Mesenchymal stem cell (in vitro differentiated cells and primary cell): ENCODE data around the gene PTRHD1.

Experiments used
- DNase-seq: peaks from one replicate; pipeline ENCODE4 v3.0.0-alpha.2; 2013
- H2AFZ ChIP-seq: one replicate; pipeline ENCODE4 v1.6.1; 2013; ENCODE audit warnings: low read depth, mild to moderate bottlenecking, control low read depth, inconsistent platforms, low read length, moderate library complexity
- H2AK5ac ChIP-seq: 2 replicates; pipeline ENCODE4 v1.6.1; 2013; ENCODE audit warnings: low read length, moderate library complexity, mild to moderate bottlenecking, inconsistent platforms; ENCODE audit not compliant: severe bottlenecking
- H2BK120ac ChIP-seq: one replicate; pipeline ENCODE4 v1.6.1; 2013; ENCODE audit warnings: low read depth, mild to moderate bottlenecking, inconsistent platforms, low read length, moderate library complexity
- H2BK12ac ChIP-seq, 2 experiments: one replicate each; pipeline ENCODE4 v1.6.1; 2013; ENCODE audit warnings: inconsistent platforms in 2 of 2, low read length in 2 of 2, mild to moderate bottlenecking in 2 of 2, moderate library complexity in 2 of 2, control low read depth in 1 of 2
- H2BK15ac ChIP-seq: one replicate; pipeline ENCODE4 v1.6.1; 2013; ENCODE audit warnings: mild to moderate bottlenecking, low read depth, inconsistent platforms; ENCODE audit not compliant: poor library complexity, severe bottlenecking
- H2BK5ac ChIP-seq: 2 replicates; pipeline ENCODE4 v1.6.1; 2013; ENCODE audit warnings: low read depth, mild to moderate bottlenecking, low read length, control low read depth, inconsistent platforms; ENCODE audit not compliant: poor library complexity, severe bottlenecking
- H3K14ac ChIP-seq, 2 experiments: one replicate each; pipeline ENCODE4 v1.6.1; 2013; ENCODE audit warnings: inconsistent platforms in 2 of 2, low read length in 2 of 2, control low read depth in 1 of 2, mild to moderate bottlenecking in 1 of 2, moderate library complexity in 1 of 2
- H3K18ac ChIP-seq, 2 experiments: one replicate each; pipeline ENCODE4 v1.6.1; 2013; ENCODE audit warnings: inconsistent platforms in 2 of 2, low read length in 2 of 2, control low read depth in 1 of 2, low read depth in 1 of 2, mild to moderate bottlenecking in 1 of 2
- H3K23ac ChIP-seq, 2 experiments: one replicate each; pipeline ENCODE4 v1.6.1; 2013; ENCODE audit warnings: inconsistent platforms in 2 of 2, low read length in 2 of 2, mild to moderate bottlenecking in 2 of 2, moderate library complexity in 2 of 2, control low read depth in 1 of 2
- H3K27ac ChIP-seq: 2 replicates; pipeline ENCODE4 v1.5.1; 2013; ENCODE audit warnings: mild to moderate bottlenecking, moderate library complexity, low read length, control low read depth, inconsistent platforms; ENCODE audit not compliant: poor library complexity, severe bottlenecking
- H3K27me3 ChIP-seq, 2 experiments: 2 replicates each; pipeline versions ENCODE4 v1.6.1 to v1.7.0; 2013; ENCODE audit warnings: low read length in 2 of 2, mild to moderate bottlenecking in 2 of 2, moderate library complexity in 2 of 2, control low read depth in 1 of 2, inconsistent platforms in 1 of 2; ENCODE audit not compliant: control insufficient read depth in 1 of 2, insufficient read depth in 1 of 2
- H3K36me3 ChIP-seq, 2 experiments: 2 replicates each; pipeline versions ENCODE4 v1.6.1 to v1.7.0; 2013; ENCODE audit warnings: low read length in 2 of 2, control low read depth in 1 of 2, inconsistent platforms in 1 of 2, low read depth in 1 of 2, mild to moderate bottlenecking in 1 of 2; ENCODE audit not compliant: insufficient read depth in 2 of 2, control insufficient read depth in 1 of 2
- H3K4ac ChIP-seq, 2 experiments: one replicate each; pipeline ENCODE4 v1.6.1; 2013; ENCODE audit warnings: inconsistent platforms in 2 of 2, low read length in 2 of 2, mild to moderate bottlenecking in 2 of 2, moderate library complexity in 2 of 2, control low read depth in 1 of 2, low read depth in 1 of 2
- H3K4me1 ChIP-seq: 2 replicates; pipeline ENCODE4 v1.6.1; 2013; ENCODE audit warnings: low read depth, low read length, control low read depth; ENCODE audit not compliant: control insufficient read depth, insufficient read depth
- H3K4me2 ChIP-seq: 2 replicates; pipeline ENCODE4 v1.6.1; 2013; ENCODE audit warnings: low read length, mild to moderate bottlenecking, inconsistent platforms; ENCODE audit not compliant: poor library complexity, severe bottlenecking
- H3K4me3 ChIP-seq, 2 experiments: 2 replicates each; pipeline versions ENCODE4 v1.5.1 to v1.7.0; 2013; ENCODE audit warnings: low read length in 2 of 2, mild to moderate bottlenecking in 2 of 2, control low read depth in 1 of 2, low read depth in 1 of 2; ENCODE audit not compliant: insufficient read depth in 1 of 2
- H3K79me1 ChIP-seq: replicated peaks from 2 replicates; pipeline ENCODE4 v1.6.1; 2013; ENCODE audit warnings: mild to moderate bottlenecking, control low read depth, low read length, inconsistent platforms; ENCODE audit not compliant: poor library complexity, severe bottlenecking
- H3K9ac ChIP-seq: 2 replicates; pipeline ENCODE4 v1.7.0; 2013; ENCODE audit warnings: mild to moderate bottlenecking, low read length, moderate library complexity
- H3K9me3 ChIP-seq: 2 replicates; pipeline ENCODE4 v1.7.0; 2013; ENCODE audit warnings: mild to moderate bottlenecking, low read length; ENCODE audit not compliant: control insufficient read depth
- H4K8ac ChIP-seq: one replicate; pipeline ENCODE4 v1.6.1; 2013; ENCODE audit warnings: inconsistent platforms, mild to moderate bottlenecking, low read length, moderate library complexity
- H4K91ac ChIP-seq: one replicate; pipeline ENCODE4 v1.6.1; 2013; ENCODE audit warnings: mild to moderate bottlenecking, low read length, inconsistent platforms
- WGBS: methylation state at CpG from one replicate; pipeline ENCODE4 v1.1.7; 2013; ENCODE audit warnings: mixed read lengths; 5-methylcytosine and 5-hydroxymethylcytosine counted together

The PTRHD1 gene

GRCh38 chr2:24833821-24834732 lies 40.9 kb upstream of the PTRHD1 start:
- Histone ChIP-seq H2AFZ (no peak overlapping the region), H3K36me3 (peaks cover 35 to 37% of the 10 kb centered on the region in 2 experiments), H4K8ac (no peak overlapping the region), H2AK5ac (no peak overlapping the region), H3K4me3 (no peak overlapping the region), H3K4me1 (peaks cover 21% of the 10 kb centered on the region), H3K4me2 (no peak overlapping the region), H4K91ac (no peak overlapping the region), H3K9ac (no peak overlapping the region), H3K4ac (no peak overlapping the region), H3K27me3 (no peaks in the 10 kb centered on the region), H3K27ac (no peak overlapping the region), H3K18ac (no peak overlapping the region), H3K23ac (no peak overlapping the region), H3K14ac (no peak overlapping the region), H2BK15ac (no peak overlapping the region), H2BK5ac (no peak overlapping the region), H3K79me1 (no peaks in the 10 kb centered on the region), H3K9me3 (no peaks in the 10 kb centered on the region), H2BK120ac (no peak overlapping the region), H2BK12ac (no peak overlapping the region)
- 94% methylated on average over 32 of the region's 32 CpGs for WGBS
- DNase-seq: no peak

- Histone ChIP-seq H3K27ac (no peak overlapping the region), H3K14ac (no peak overlapping the region), H3K36me3 (peaks cover 31 to 37% of the 10 kb centered on the region in 2 experiments), H4K91ac (no peak overlapping the region), H2BK15ac (no peak overlapping the region), H3K27me3 (no peaks in the 10 kb centered on the region), H3K18ac (no peak overlapping the region), H3K9ac (no peak overlapping the region), H3K4me3 (no peak overlapping the region), H2AK5ac (no peak overlapping the region), H3K4me2 (no peak overlapping the region), H3K4me1 (peaks cover 24% of the 10 kb centered on the region), H2BK5ac (no peak overlapping the region), H2BK12ac (no peak overlapping the region), H3K4ac (no peak overlapping the region), H3K23ac (no peak overlapping the region), H3K9me3 (no peaks in the 10 kb centered on the region), H2BK120ac (no peak overlapping the region), H3K79me1 (no peaks in the 10 kb centered on the region), H4K8ac (no peak overlapping the region), H2AFZ (no peak overlapping the region)
- no peak for DNase-seq
- 81% methylated on average over 21 of the region's 22 CpGs for WGBS
Observed at GRCh38 chr2:24832931-24833701, 39.9 kb upstream of the PTRHD1 start.

DNA sequence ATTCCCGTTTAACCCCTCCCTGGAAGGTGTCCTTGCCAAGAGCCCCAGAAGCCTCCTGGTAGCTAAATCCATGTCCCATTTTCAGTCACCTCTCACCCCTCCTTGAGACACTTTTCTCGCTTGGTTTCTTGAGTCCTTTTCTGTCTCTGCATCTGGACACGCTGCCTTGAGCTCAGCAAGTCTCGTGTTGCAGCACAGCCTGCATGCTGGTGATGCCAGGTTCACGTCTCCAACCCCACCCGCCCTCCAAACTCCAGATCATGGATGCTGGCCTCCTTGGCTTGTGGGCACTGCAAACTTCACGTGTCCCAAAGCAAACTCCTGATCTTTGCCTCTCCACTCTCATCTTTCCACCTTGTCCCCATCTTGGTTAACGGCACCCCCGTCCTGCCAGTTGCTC lies 39.3 kb upstream of the PTRHD1 start:
- peaks cover 26% of the 10 kb centered on the region for H3K4me1 ChIP-seq
- H3K4ac ChIP-seq: no peak overlapping the region
- WGBS: 84% methylated on average over 9 of the region's 9 CpGs
- no peak overlapping the region for H4K8ac ChIP-seq
- H3K27ac ChIP-seq: no peak overlapping the region
- no peak overlapping the region for H3K23ac ChIP-seq
- H2BK15ac ChIP-seq: no peak overlapping the region
- no peaks in the 10 kb centered on the region for H3K79me1 ChIP-seq
- no peak for DNase-seq
- H2AFZ ChIP-seq: no peak overlapping the region
- no peaks in the 10 kb centered on the region for H3K27me3 ChIP-seq
- H3K18ac ChIP-seq: no peak overlapping the region
- no peak overlapping the region for H2AK5ac ChIP-seq
- H3K4me3 ChIP-seq: no peak overlapping the region
- no peak overlapping the region for H2BK120ac ChIP-seq
- H2BK12ac ChIP-seq: no peak overlapping the region
- H3K36me3 ChIP-seq: peaks cover 31 to 34% of the 10 kb centered on the region in 2 experiments
- H3K9ac ChIP-seq: no peak overlapping the region
- no peak overlapping the region for H3K14ac ChIP-seq
- no peak overlapping the region for H4K91ac ChIP-seq
- no peaks in the 10 kb centered on the region for H3K9me3 ChIP-seq
- H2BK5ac ChIP-seq: no peak overlapping the region
- no peak overlapping the region for H3K4me2 ChIP-seq

DNA sequence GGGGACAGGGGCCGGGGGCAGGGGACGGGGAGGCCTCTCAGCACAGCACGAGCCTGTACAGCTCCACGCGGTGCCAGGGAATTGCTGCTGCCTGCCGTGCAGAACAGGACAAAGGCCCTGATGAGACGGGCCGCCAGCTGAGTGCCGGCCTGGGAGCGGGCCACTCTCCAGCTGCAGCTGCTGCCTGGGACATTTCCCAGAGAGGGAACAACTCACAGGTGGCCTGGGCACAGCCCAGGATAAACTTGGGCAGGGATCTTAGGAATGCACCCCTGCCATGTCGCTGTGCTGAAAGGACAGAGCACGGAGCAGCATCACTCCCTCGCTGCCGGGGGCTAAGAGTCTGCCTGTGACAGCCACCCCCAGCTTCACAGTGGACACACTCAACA lies 38.9 kb upstream of the PTRHD1 start:
- H3K4ac ChIP-seq: no peak overlapping the region
- H3K9me3 ChIP-seq: no peaks in the 10 kb centered on the region
- H3K9ac ChIP-seq: no peak overlapping the region
- no peak overlapping the region for H3K4me3 ChIP-seq
- H3K4me2 ChIP-seq: no peak overlapping the region
- no peak overlapping the region for H2BK120ac ChIP-seq
- no peak overlapping the region for H2AK5ac ChIP-seq
- H2BK5ac ChIP-seq: no peak overlapping the region
- no peak overlapping the region for H3K14ac ChIP-seq
- no peak for DNase-seq
- H3K23ac ChIP-seq: no peak overlapping the region
- no peak overlapping the region for H2BK12ac ChIP-seq
- H3K27me3 ChIP-seq: no peaks in the 10 kb centered on the region
- peaks cover 31% of the 10 kb centered on the region in 2 experiments for H3K36me3 ChIP-seq
- no peak overlapping the region for H2AFZ ChIP-seq
- H3K27ac ChIP-seq: no peak overlapping the region
- peaks cover 30% of the 10 kb centered on the region for H3K4me1 ChIP-seq
- H3K18ac ChIP-seq: no peak overlapping the region
- H4K8ac ChIP-seq: no peak overlapping the region
- WGBS: 88% methylated on average over 12 of the region's 14 CpGs
- H2BK15ac ChIP-seq: no peak overlapping the region
- H3K79me1 ChIP-seq: no peaks in the 10 kb centered on the region
- H4K91ac ChIP-seq: no peak overlapping the region
